Kidney epithelial cell (primary cell): ENCODE data around the gene AIPL1. TPM values are rescaled to one million over a fixed set of nuclear protein-coding genes. Genes with fewer than 3 reads are reported as not detected.

ENCODE experiments used
- DNase-seq: peaks from one replicate; pipeline ENCODE4 v3.0.0-alpha.2; 2010; ENCODE audit warnings: low read depth
- H3K27me3 ChIP-seq: 2 replicates; pipeline ENCODE4 v1.6.0; 2011; ENCODE audit warnings: low read length; ENCODE audit not compliant: control insufficient read depth, insufficient read depth
- H3K36me3 ChIP-seq: 2 replicates; pipeline ENCODE4 v1.5.1; 2011; ENCODE audit warnings: low read length; ENCODE audit not compliant: control insufficient read depth, insufficient read depth
- H3K4me3 ChIP-seq: 2 replicates; pipeline ENCODE4 v1.5.1; 2011; ENCODE audit warnings: low read depth, mild to moderate bottlenecking, control low read depth, low read length
- CTCF ChIP-seq: IDR thresholded peaks from 2 replicates; pipeline ENCODE4 v1.5.1; 2011; ENCODE audit warnings: mild to moderate bottlenecking, moderate library complexity, low read length, control low read depth, inconsistent platforms; ENCODE audit not compliant: insufficient read depth, poor library complexity, severe bottlenecking
- total RNA-seq: library from RNA; depleted of rRNA; stranded (reverse); fragments of >200 nt; gene quantifications from 2 replicates; pipeline ENCODE4 v1.2.3, GENCODE V29; 2015

Gene AIPL1
- total RNA-seq, 1 donor from 2014 or later = not detected

GRCh38 chr17:6463616-6464445, 28.9 kb upstream of the AIPL1 start:
- no peak for DNase-seq
- no peak for TF ChIP-seq CTCF

GRCh38 chr17:6462692-6463091, 27.8 kb upstream of the AIPL1 start:
- no peak for TF ChIP-seq CTCF
- Histone ChIP-seq H3K4me3 (no peak overlapping the region), H3K36me3 (no peaks in the 10 kb centered on the region), H3K27me3 (no peaks in the 10 kb centered on the region)
- no peak for DNase-seq

More at GRCh38 chr17:6463616-6464445, 28.9 kb upstream of the AIPL1 start:
- no peaks in the 10 kb centered on the region for H3K36me3 ChIP-seq
- no peaks in the 10 kb centered on the region for H3K27me3 ChIP-seq
- no peak overlapping the region for H3K4me3 ChIP-seq

GRCh38 chr17:6461792-6462524, 27.0 kb upstream of the AIPL1 start:
- DNase-seq = no peak

GRCh38 chr17:6461246-6461645, 26.3 kb upstream of the AIPL1 start:
- H3K4me3 ChIP-seq = no peak overlapping the region
- DNase-seq = no peak
- no peaks in the 10 kb centered on the region for H3K27me3 ChIP-seq
- no peak for TF ChIP-seq CTCF
- no peaks in the 10 kb centered on the region for H3K36me3 ChIP-seq

More at GRCh38 chr17:6461792-6462524, 27.0 kb upstream of the AIPL1 start:
- Histone ChIP-seq H3K36me3 (no peaks in the 10 kb centered on the region), H3K4me3 (no peak overlapping the region), H3K27me3 (no peaks in the 10 kb centered on the region)
- no peak for TF ChIP-seq CTCF

- no peak for DNase-seq
- H3K27me3 ChIP-seq = no peaks in the 10 kb centered on the region
- H3K36me3 ChIP-seq = no peaks in the 10 kb centered on the region
- no peak for TF ChIP-seq CTCF
- H3K4me3 ChIP-seq = no peak overlapping the region
Observed at GRCh38 chr17:6460531-6461161, 25.7 kb upstream of the AIPL1 start.
